A673 (cell line): Measurements from ENCODE around the gene HDGF. TPM values are rescaled to one million over a fixed set of nuclear protein-coding genes. Genes with fewer than 3 reads are reported as not detected.

Experiments
- BruUV-seq: library from RNA; stranded (reverse); fragments of 400-500 nt; replicated peaks from 2 replicates; lab custom pipeline; 2021; lab: Mats Ljungman, UMichigan
- CTCF ChIA-PET: fragments of 300-600 bp; sonication (Branson Sonifier 250); formaldehyde crosslinking; loops from one replicate; lab custom pipeline; 2022; ENCODE audit warnings: antibody characterized with exemption; lab: Charles Lee
- POLR2A ChIA-PET: fragments of 300-600 bp; sonication (Branson Sonifier 250); formaldehyde crosslinking; loops from one replicate; lab custom pipeline; 2022; ENCODE audit warnings: antibody characterized with exemption; ENCODE audit not compliant: low non-redundant PET; lab: Charles Lee
- DNase-seq: peaks from one replicate; pipeline ENCODE4 v3.0.0-alpha.2; 2015; ENCODE audit warnings: low spot score
- H3K27ac ChIP-seq: fragments of 200-600 bp; sonication (generic); 2 replicates; pipeline ENCODE4 v1.5.1; 2016; ENCODE audit warnings: mixed run types, low read depth, mild to moderate bottlenecking, mixed read lengths, antibody characterized with exemption, low read length; ENCODE audit not compliant: poor library complexity, severe bottlenecking
- H3K27me3 ChIP-seq: fragments of 200-600 bp; sonication (generic); replicated peaks from 2 replicates; pipeline ENCODE4 v1.6.1; 2017; ENCODE audit warnings: mixed run types, low read depth, mild to moderate bottlenecking, mixed read lengths, antibody characterized with exemption, low read length; ENCODE audit not compliant: insufficient read depth, poor library complexity
- H3K36me3 ChIP-seq: fragments of 200-600 bp; sonication (generic); 2 replicates; pipeline ENCODE4 v1.6.1; 2016; ENCODE audit warnings: mixed run types, mild to moderate bottlenecking, mixed read lengths, antibody characterized with exemption, low read length; ENCODE audit not compliant: insufficient read depth, poor library complexity, severe bottlenecking
- H3K4me1 ChIP-seq: fragments of 200-600 bp; sonication (generic); 2 replicates; pipeline ENCODE4 v1.6.1; 2017; ENCODE audit warnings: mixed run types, mild to moderate bottlenecking, mixed read lengths, antibody characterized with exemption, low read length; ENCODE audit not compliant: insufficient read depth, poor library complexity, severe bottlenecking
- H3K4me3 ChIP-seq: fragments of 200-600 bp; sonication (generic); 2 replicates; pipeline ENCODE4 v1.5.1; 2016; ENCODE audit warnings: low read depth, mixed run types, mild to moderate bottlenecking, mixed read lengths, low read length; ENCODE audit not compliant: poor library complexity, severe bottlenecking
- H3K9me3 ChIP-seq: fragments of 200-600 bp; sonication (generic); 2 replicates; pipeline ENCODE4 v1.6.1; 2016; ENCODE audit warnings: mixed run types, low read depth, mild to moderate bottlenecking, mixed read lengths, antibody characterized with exemption, low read length; ENCODE audit not compliant: poor library complexity, severe bottlenecking
- CTCF ChIP-seq: fragments of 300-800, 200-600 bp; sonication (generic); conservative IDR thresholded peaks from 2 replicates; pipeline ENCODE4 v1.5.1; 2017; ENCODE audit warnings: low read depth, mild to moderate bottlenecking, antibody characterized with exemption, low read length, moderate library complexity, mixed read lengths
- EZH2 ChIP-seq: fragments of 200-600 bp; sonication (generic); IDR thresholded peaks from 2 replicates; pipeline ENCODE4 v1.6.1; 2017; ENCODE audit warnings: borderline replicate concordance, low read depth, mild to moderate bottlenecking, mixed read lengths, antibody characterized with exemption, low read length; ENCODE audit not compliant: poor library complexity, severe bottlenecking
- intact Hi-C: fragments of 100-400 bp; cut with micrococcal nuclease; formaldehyde crosslinking; loops from one replicate; pipeline ENCODE4 v1.10.0; 2022; ENCODE audit not compliant: unreplicated experiment
- total RNA-seq: library from RNA; stranded (reverse); gene quantifications from 2 replicates; pipeline ENCODE4 v1.2.3, GENCODE V29; 2021

Gene HDGF
- total RNA-seq, 1 experiment from 2014 or later: 536 TPM

- CTCF ChIA-PET: interaction anchor here (0.6 to 5.2 kb wide), 26 partner anchors 10 to 492 kb away, joined by 3 to 117 read pairs (median 6); partner anchors contain the start of genes CRABP2, HDGF, INSRR and MRPL24
- Histone ChIP-seq H3K9me3 (no peaks in the 10 kb centered on the region), H3K27ac (peak overlapping the region; percentile 21), H3K27me3 (no peaks in the 10 kb centered on the region), H3K4me3 (peak overlapping the region; percentile 95), H3K4me1 (peaks cover 23% of the 10 kb centered on the region), H3K36me3 (peaks cover 37% of the 10 kb centered on the region)
- POLR2A ChIA-PET: interaction anchor here (0.9 to 1.2 kb wide), 3 partner anchors 34 to 37 kb away, joined by 3 to 6 read pairs (median 3); no protein-coding TSS in a partner anchor
- BruUV-seq: no TSS peak
- TF ChIP-seq EZH2 (no peak), CTCF (peak; percentile 96)
- intact Hi-C loops: loop anchor here (1.0 kb wide), 3 partner anchors 36 to 165 kb away; partner anchors contain the start of gene NTRK1
- peak; percentile 85 for DNase-seq
These were observed 25.7 kb downstream of the HDGF start for GRCh38 chr1:156725683-156726280.

GRCh38 chr1:156721535-156721934 is 29.9 kb downstream of the HDGF start:
- no peaks in the 10 kb centered on the region for H3K27me3 ChIP-seq
- no peak for DNase-seq
- H3K27ac ChIP-seq: no peak overlapping the region
- POLR2A ChIA-PET: no interaction called here
- peaks cover 14% of the 10 kb centered on the region for H3K4me1 ChIP-seq
- H3K36me3 ChIP-seq: peaks cover 37% of the 10 kb centered on the region
- intact Hi-C loops: no loop called here
- no peaks in the 10 kb centered on the region for H3K9me3 ChIP-seq
- CTCF ChIA-PET: interaction anchor here (0.5 to 0.8 kb wide), 3 partner anchors 30 to 54 kb away, joined by 4 read pairs; no protein-coding TSS in a partner anchor
- BruUV-seq: no TSS peak
- no peak overlapping the region for H3K4me3 ChIP-seq
- no peak for TF ChIP-seq EZH2
- no peak for TF ChIP-seq CTCF

GRCh38 chr1:156721131-156721530 is 30.3 kb downstream of the HDGF start:
- peaks cover 37% of the 10 kb centered on the region for H3K36me3 ChIP-seq
- intact Hi-C loops: no loop called here
- no peak overlapping the region for H3K27ac ChIP-seq

More at GRCh38 chr1:156721131-156721530, 30.3 kb downstream of the HDGF start:
- peaks cover 10% of the 10 kb centered on the region for H3K4me1 ChIP-seq
- no peak for TF ChIP-seq EZH2
- TF ChIP-seq CTCF: no peak
- DNase-seq: no peak
- no peak overlapping the region for H3K4me3 ChIP-seq
- CTCF ChIA-PET: interaction anchor here (0.5 kb wide), 1 partner anchor 54 kb away, joined by 4 read pairs; no protein-coding TSS in a partner anchor
- no TSS peak for BruUV-seq
- H3K9me3 ChIP-seq: no peaks in the 10 kb centered on the region
- POLR2A ChIA-PET: no interaction called here
- H3K27me3 ChIP-seq: no peaks in the 10 kb centered on the region
